RPMI8226 (cell line): ENCODE results near the gene STAMBPL1.
"Not testable (repeated sequence)": the region's sequence is repeated elsewhere in the genome, so short reads cannot be mapped to it uniquely, and the experiment has no call there.

Experiments
- DNase-seq: peaks from one replicate; pipeline ENCODE4 v3.0.0-alpha.2; 2015

STAMBPL1 gene

DNA sequence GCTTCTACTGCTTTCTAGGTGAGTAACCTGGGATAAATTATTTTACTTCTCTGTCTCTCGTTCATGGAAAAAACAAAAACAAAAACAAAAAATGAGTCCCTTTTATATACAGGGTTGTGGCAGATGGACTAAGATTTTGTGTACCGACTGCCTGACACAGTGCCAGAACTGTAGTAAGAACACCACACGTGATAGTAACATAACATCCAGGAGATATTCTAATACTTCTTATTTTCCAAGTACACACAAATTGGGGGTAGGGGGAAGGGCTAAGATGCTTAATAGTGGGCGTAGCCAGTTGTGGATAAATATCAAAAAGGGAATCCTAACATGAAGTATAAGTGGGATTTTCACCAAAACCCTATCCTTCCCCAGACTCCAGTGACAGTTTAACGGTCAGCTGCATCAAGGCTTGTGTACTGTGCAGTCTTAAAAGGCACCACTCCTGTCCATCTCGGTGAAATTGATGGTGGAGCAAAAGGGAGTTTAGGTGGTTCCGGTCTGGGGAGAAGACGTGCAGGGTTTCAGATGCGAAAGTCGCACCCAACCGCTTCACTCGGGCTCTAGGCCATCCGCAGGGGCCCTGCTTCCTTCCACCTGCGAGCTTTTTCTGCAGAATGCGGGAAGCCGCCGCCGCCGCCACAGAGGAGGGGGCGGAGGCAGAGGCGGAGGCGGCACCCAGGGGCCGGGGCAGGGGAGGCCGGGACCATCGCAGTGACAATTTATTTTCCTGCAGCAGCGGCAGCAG lies at the start of gene STAMBPL1:
TSS of gene STAMBPL1 (plus strand) at position 712 of the 748 bp plus-strand sequence. CDS start 21,464 bp downstream, outside the sequence.
- peak; percentile 70 for DNase-seq

GRCh38 chr10:88830643-88831268 lies 49.3 kb upstream of the STAMBPL1 start:
- no peak for DNase-seq

GRCh38 chr10:88831709-88832108 lies 48.3 kb upstream of the STAMBPL1 start:
- DNase-seq = no peak

DNA sequence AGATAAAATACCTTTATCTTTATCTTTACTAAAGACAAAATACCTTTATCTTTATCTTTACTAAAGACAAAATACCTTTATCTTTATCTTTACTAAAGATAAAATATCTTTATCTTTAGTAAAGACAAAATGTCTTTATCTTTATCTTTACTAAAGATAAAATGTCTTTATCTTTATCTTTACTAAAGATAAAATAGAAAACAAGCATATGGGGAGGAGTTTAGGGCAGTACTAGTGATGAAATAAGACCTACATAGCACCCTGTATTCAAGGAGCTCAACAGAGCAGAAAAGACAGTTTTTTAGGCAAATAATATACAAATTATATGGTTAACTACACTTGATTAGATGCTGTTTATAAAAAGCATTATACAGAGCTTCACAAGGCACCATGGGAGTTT lies 47.7 kb upstream of the STAMBPL1 start:
- DNase-seq = no peak

DNA sequence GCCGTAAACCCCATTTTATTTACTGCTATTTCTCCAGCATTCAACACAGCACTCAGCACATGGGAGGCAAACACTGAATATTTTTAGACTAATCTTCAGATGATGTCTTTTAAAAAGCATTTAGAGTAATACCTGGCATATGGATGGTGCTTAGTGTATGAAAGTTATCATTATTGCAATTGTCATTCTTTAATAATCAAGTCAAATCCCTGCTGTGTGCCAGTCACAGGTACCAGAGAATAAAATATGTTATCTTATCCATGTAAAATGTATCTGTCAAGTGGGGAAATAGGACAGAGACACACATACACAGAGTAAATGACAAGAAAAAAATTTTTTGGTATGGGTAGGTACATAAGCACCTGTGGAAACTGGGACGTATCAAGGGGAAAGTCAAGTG lies 46.9 kb upstream of the STAMBPL1 start:
- no peak for DNase-seq

GRCh38 chr10:88833723-88834122 lies 46.3 kb upstream of the STAMBPL1 start:
- no peak for DNase-seq

DNA sequence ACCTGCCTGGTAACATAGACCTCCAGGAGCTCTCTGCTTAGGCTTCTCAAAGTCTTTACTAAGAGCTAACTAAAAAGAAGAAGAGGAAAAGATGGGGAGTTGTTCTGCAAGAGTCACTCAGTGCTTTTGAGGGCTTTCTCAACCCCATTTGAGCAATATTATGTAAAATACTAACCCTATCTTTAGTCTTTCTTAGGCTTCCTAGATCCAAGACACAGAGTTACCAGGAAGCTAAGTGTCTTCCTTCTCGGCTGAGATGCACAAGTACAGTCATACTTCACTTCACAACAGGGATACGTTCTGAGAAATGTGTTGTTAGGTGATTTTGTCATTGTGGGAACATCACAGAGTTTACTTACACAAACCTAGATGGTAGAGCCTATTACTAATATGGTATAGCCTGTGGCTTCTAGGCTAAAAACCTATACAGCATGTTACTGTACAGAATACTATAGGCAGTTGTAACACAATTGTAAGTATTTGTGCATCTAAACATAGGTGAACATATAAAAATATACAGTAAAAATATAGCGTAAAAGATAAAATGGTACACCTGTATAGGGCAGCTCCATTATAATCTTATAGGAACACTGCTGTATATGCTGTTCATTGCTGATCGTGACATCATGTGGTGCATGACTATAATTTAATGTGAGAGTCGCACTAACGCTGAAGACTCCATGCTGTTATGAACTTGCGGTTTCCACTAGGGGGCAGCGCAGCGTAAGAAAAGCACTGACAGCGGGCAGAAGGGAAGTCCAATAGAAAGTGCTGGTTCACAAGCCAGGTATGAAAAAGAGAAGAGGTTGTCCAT lies 44.7 kb upstream of the STAMBPL1 start:
- DNase-seq = peak; percentile 77

GRCh38 chr10:88835910-88836221 lies 44.2 kb upstream of the STAMBPL1 start:
- no peak for DNase-seq

GRCh38 chr10:88837632-88838031 lies 42.4 kb upstream of the STAMBPL1 start:
- not testable (repeated sequence) for DNase-seq

DNA sequence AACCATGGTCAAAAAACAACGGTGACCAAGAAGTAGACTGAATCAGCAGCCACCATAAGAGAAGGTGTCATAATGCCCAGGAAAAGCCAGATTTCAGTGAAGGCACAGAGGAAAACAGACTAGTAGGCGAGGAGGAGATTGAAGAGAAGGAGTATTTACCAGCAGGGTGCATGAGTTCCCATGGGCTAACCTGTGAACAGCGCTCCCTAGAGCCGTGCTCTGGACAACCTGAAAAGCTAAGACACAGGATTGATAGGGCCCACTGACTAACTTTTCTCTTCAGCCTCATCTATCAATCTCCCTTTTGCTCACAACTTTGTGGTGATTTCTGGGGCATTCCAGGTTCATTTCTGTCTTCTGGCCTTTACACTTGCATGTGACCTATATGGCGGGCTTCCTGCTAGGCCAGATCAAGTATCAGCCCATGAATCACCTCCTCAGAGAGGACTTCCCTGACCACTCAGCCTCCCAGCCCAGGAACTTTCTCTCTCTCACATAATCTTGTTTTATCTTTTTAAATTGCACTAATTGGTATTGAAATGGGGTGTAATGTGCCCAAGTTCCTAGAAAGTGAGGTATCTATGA lies 41.2 kb upstream of the STAMBPL1 start:
- DNase-seq = no peak

DNA sequence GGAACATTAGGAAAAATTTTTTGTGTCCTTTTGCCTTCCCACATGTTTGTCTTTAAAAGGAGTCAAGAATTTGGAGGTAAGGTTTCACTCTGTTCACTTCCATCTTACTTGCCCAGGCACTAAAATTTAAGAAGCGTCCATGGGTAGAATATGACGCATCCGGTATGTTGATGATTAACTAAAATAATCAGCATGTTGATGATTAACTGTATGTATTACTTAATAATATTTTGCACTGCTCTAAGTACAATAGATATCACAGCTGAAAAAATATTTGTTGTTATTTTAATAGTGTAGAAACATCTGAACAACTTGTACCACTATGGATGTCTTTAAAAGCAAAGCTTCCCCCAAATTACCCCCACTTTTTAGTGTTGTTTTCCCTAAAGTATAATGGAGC lies 39.9 kb upstream of the STAMBPL1 start:
- no peak for DNase-seq

DNA sequence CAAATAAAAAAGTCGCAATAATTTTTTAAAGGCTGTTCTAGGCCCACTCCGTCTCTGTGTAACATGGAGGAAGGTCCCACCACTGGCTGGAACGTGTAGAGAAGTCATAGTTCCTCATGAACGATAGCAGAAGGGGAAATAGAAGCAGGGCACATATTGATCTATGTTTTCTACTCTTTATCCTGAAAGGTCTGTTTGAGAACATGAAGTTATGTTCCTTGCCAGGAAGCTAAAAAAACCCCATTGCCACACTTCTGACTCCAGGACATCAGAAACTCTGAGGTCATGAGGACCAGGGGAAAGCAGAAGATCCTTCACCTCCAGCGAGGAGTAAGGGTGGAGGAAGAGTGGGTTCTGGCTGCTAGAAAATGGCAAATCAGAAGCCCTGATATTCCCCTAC lies 39.2 kb upstream of the STAMBPL1 start:
- DNase-seq = no peak

- DNase-seq = no peak
These were observed 38.5 kb upstream of the STAMBPL1 start for GRCh38 chr10:88841316-88842111.

DNA sequence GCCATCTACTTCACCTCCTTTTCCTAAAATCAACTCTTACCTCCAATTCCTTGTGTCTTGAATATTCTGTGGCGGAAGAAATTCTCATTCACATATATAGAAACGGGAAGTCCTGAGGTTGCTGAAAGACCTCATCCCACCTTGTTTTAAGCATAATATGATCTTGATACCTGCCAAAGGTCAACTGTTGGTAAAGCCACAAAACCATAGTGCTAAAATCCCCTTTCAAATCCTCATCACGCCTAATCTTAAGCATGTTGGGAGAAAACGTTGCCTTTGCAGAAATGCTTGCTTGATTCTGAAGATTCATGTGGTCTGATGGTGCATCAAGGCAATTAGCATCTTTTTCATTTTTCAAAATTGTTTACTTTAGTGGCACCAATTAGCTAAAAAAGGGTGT lies 36.9 kb upstream of the STAMBPL1 start:
- DNase-seq = no peak

- no peak for DNase-seq
These were observed 31.5 kb upstream of the STAMBPL1 start for GRCh38 chr10:88848499-88848898.

DNA sequence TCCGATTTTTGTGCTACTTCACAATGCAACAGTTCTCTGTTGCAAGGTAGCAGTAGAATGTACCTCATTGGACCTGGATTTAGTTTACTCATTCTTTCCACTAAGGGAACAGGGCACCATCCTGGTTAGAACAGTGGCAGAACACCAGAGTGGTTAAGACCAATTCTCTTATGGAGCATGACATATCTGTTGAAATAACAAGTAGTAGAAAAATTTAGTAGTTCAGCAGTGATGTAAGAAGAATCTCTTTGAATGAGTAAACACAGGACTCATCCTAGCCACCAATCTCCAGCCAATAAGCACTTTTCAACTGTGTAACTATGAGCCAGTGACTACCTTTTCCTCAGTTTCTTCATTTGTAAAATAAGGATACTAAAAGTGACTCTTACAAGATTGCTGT lies 30.8 kb upstream of the STAMBPL1 start:
- no peak for DNase-seq

GRCh38 chr10:88850712-88851111 lies 29.3 kb upstream of the STAMBPL1 start:
- DNase-seq = no peak

- DNase-seq = no peak
These were observed 28.3 kb upstream of the STAMBPL1 start, which contains the start of gene ANKRD22 for GRCh38 chr10:88851706-88852105. ANKRD22 (minus strand) TSS chr10:88851844; CDS start chr10:88851607, 237 bp downstream.

DNA sequence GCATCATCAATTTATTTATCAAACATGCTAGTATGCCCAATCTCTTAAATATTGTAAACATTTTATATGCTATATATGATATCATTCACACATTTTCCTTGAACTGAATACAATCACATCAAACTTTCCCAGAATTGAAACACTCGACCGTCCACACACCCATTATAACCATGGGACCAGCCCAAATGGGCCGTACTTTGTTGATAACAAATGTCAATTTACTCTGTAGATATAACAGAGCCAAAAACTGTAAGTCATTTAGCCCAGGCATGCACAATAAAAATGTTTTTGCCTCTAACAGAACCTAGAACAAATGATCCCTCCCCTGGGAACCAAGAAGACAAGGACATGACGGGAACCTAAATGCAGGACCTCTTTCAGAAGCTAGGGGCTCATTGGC lies 27.7 kb upstream of the STAMBPL1 start:
- DNase-seq = no peak

GRCh38 chr10:88853155-88853881 lies 26.7 kb upstream of the STAMBPL1 start:
- no peak for DNase-seq

GRCh38 chr10:88854684-88855083 lies 25.4 kb upstream of the STAMBPL1 start:
- DNase-seq = no peak

GRCh38 chr10:88857831-88858230 lies 22.2 kb upstream of the STAMBPL1 start:
- DNase-seq = no peak
